GM18508 (cell line): ENCODE data around the gene SLCO2B1.
A peak's percentile ranks its signal among the peaks of the same experiment; 100 is the strongest.
"Not testable (repeated sequence)": the region's sequence is repeated elsewhere in the genome, so short reads cannot be mapped to it uniquely, and the experiment has no call there.

ENCODE experiments used
- ATAC-seq: cut with Tn5 transposase; IDR thresholded peaks from one replicate; pipeline ENCODE4 v1.9.1; 2021; ENCODE audit warnings: moderate number of reproducible peaks; ENCODE audit not compliant: insufficient read depth, unreplicated experiment

The SLCO2B1 gene, protein sequence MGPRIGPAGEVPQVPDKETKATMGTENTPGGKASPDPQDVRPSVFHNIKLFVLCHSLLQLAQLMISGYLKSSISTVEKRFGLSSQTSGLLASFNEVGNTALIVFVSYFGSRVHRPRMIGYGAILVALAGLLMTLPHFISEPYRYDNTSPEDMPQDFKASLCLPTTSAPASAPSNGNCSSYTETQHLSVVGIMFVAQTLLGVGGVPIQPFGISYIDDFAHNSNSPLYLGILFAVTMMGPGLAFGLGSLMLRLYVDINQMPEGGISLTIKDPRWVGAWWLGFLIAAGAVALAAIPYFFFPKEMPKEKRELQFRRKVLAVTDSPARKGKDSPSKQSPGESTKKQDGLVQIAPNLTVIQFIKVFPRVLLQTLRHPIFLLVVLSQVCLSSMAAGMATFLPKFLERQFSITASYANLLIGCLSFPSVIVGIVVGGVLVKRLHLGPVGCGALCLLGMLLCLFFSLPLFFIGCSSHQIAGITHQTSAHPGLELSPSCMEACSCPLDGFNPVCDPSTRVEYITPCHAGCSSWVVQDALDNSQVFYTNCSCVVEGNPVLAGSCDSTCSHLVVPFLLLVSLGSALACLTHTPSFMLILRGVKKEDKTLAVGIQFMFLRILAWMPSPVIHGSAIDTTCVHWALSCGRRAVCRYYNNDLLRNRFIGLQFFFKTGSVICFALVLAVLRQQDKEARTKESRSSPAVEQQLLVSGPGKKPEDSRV

DNA sequence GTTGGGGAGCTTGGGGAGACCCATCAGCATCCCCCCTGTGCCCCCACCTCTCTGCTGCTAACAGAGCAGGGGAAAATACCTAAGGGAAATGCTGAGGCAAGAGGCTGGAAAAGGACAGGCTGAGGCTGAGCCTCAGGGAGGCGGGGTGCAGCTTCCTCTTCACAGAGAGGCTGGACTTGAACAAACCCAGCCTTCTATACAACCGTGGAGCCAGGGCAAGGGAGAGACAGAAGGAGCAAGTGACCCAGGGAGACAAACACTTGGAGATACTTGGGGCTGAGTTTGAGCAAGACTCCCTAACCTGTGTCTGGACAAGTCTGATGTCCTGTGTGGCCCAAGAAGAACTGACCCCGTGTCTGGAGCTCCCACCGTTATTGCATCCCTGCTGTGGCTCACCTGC is at the start of gene SLCO2B1:
SLCO2B1 (plus strand) TSS at position 229 of the 400 bp plus-strand sequence. CDS start 275 bp downstream, outside the sequence.
- ATAC-seq: no peak

DNA sequence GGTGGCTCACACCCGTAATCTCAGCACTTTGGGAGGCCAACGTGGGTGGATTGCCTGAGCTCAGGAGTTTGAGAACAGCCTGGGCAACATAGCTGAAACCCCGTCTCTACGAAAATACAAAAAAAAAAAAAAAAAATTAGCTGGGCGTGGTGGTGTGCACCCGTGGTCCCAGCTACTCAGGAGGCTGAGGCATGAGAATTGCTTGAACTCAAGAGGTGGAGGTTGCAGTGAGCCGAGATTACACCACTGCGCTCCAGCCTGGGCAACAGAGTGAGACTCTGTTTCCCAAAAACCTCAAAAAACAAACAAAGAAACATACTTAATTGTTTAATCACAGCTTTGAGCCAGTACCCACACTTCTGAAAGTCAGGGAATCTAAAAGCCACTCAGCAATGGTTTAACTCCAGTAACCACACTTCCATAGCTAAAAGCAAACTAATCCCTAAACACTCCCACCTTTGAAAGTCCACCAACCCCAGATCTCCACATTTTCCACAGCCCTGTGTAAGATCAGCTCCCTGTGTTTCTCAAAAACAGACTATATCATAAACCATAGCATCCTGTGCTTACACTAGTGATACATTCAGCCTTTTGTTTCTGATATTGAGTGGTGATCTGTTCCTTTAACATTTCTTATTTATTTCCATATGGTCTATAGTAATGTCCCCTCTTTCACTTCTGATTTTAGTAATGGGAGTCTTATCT is 49.3 kb upstream of the SLCO2B1 start:
- no peak for ATAC-seq

DNA sequence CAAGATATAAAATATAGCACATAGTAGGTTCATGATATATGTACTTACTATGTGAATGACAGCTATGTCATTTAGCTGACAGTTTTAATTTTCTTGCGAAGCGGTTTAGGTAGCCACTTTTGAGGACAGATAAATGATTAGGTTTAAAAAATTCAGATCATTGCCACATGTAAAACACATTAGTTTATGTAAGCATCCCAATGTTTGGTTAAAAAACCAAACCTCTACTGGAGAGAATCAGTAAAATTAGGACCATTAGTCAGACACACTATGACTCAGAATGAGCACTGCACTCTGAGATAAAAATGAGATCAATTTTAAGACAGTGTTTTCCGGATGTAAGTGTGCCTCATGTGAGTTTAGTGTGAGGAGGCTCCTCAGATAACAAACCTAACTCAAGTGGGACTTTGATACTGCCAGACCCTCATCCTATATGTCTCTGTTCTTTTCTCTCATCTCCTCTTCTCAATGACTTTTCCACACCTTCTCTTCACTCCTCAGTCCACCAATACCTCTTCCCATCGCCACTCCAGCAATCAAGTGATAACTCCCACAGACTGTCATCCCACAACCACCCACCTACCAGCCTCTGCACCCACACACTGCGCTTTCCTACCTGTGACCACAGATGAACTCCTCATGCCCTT is 47.4 kb upstream of the SLCO2B1 start:
- no peak for ATAC-seq

DNA sequence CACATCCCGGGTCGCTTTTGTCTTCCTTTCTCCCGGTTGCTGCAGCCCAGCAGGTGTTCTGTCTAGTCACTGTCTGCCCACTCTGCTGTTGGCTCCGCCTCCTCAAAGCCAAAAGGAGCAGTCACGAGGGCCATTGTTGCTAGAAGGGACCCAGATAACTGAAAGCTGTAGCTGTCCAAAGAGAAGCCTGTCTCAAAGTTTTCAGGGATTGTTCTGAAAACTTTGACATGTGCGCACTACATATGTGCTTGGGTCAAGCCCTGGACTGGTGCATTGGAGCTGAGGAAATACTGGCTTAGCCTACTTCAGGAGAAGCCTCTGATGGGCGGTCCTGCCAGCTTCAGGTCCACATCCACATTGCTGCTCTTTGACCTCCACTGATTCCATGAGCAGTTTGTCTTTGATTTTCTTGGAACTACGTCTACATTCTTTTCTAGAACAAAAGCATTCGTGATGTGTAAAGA is 45.4 kb upstream of the SLCO2B1 start:
- no peak for ATAC-seq

DNA sequence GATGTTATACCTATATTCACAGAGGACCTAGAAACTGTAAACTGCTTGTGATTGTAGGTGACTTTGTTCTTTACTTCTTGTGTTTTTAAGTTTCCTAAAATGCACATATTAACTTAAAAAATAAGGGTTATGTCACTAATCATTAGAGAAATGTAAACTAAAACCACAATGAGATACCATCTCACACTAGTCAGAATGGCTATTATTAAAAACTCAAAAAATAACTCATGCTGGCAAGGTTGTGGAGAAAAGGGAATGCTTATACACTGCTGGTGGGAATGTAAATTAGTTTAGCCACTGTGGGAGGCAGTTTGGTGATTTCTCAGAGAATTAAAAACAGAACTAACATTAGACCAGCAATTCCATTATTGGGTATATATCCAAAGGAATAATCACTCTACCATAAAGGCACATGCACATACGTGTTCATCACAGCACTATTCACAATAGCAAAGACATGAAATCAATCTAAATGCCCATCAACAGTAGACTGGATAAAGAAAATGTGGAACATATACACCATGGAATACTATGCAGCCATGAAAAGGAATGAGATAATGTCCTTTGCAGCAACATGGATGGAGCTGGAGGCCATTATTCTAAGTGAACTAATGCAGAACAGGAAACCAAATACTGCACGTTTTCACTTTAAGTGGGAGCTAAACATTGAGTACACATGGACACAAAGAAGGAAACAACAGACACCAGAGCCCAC is 44.8 kb upstream of the SLCO2B1 start:
- ATAC-seq: not testable (repeated sequence)

DNA sequence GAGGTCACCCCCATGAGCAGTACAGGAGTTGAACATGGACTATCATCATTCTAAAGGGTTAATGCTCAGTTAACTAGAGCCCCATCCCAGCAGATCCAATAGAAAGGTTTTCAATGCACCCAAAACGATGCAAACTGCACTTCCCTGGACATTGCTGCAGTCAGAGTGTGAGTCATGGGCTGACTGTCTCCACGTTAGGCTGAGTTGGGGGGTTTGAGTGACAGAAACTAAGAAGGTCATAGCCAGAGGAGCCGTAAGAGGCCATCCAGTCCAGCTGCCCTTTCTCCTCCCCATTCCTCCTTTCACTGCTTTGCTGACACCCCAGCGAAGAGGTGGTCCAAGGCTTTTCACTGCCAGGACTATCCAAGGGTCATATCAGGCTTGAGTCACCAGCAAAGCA is 43.7 kb upstream of the SLCO2B1 start:
- no peak for ATAC-seq

DNA sequence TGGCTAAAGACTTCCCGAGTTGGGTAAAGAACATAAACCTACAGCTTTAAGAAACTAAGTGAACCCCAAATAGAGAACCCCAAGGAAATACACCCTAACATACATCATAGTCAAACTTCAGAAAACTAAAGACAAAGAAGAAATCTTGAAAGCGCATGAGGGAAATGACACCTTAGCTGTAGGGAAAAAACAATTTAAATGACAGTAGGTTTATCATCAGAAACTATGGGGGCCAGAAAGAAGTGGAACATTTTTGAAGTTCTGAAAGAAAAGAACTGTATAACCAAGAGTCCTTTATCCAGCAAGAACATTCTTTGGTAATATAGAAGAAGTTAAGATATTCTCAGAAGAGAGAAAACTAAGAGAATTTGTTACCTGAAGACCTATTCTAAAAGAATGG is 38.7 kb upstream of the SLCO2B1 start:
- no peak for ATAC-seq

DNA sequence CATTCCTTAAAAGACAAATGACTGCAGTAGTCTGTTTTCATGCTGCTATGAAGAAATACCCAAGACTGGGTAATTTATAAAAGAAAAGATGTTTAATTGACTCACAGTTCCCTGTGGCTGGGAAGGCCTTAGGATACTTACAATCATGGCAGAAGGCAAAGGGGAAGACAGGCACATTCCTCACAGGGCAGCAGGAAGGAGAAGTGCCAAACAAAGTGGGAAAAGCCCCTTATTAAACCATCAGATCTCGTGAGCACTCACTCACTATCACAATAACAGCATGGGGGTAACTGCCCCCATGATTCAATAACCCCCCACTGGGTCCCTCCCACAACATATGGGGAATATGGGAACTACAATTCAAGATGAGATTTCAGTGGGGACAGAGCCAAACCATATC is 37.9 kb upstream of the SLCO2B1 start:
- ATAC-seq: no peak

DNA sequence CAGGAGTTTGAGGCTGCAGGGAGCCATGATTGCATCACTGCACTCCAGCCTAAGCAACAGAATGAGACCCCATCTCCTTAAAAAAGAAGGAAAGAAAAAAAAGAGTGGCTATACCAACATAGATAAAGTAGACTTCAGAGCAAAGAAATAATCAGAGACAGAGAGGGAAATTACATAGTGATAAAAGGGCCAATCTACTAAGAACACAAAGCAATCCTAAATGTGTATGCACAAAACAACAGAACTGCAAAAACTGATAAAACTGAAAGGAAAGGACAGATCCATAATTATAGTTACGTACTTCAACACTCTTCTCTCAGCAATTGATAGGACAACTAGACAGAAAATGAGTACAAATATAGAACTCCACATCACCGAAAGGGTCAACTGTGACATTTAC is 36.4 kb upstream of the SLCO2B1 start:
- ATAC-seq: no peak

DNA sequence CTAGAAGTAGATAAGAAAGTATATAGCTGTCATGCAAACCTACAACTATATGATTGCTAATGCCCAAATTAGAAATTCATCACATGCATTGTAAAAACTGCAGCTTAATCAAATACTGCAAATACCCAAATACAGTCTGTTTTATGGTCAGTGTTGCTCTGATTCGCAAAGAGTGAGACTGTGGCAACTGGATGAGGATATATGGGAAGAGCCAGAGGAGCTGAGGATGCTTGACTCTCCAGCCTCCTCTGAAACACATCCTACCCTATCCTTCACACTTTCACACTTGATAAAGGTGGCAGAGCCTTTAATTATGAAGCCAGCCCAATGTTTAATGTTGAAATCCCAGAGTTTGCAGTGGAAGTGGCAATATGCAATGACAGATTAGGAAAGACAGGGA is 32.3 kb upstream of the SLCO2B1 start:
- ATAC-seq: no peak

DNA sequence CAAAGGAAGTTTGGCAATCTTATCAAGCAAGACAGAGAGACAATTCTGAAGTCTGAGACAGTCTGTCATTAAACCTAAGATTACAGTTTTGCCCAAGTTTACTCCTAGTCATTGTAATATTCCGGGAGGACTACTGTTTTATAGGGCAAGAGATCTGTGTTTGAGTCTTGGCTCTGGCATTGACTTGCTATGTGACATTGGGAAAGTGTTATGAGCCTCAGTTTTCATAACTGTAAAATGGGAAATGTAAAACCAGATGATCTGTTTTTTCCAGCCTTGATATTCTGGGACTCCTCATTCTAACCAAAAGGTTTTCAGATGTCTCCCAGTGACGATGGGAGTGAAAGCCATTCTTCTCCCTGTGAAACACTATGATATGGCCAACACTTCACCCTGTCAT is 24.3 kb upstream of the SLCO2B1 start:
- ATAC-seq: no peak

DNA sequence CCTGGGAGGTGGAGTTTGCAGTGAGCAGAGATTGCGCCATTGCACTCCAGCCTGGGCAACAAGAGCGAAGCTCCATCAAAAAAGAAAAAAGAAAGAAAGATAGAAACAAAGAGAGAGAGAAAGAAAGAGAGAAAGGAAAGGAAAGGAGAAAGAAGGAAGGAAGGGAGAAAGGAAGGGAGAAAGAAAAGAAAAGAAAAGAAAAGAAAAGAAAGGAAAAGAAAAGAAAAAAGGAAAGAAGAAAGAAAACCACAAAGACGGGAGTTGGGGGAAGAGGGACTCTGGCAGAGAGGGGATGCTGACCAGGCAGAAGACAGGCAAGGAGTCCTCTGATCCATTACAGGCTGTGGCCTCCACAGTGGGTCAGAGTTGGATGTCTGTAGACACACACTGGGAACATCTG is 18.8 kb upstream of the SLCO2B1 start:
- ATAC-seq: no peak

DNA sequence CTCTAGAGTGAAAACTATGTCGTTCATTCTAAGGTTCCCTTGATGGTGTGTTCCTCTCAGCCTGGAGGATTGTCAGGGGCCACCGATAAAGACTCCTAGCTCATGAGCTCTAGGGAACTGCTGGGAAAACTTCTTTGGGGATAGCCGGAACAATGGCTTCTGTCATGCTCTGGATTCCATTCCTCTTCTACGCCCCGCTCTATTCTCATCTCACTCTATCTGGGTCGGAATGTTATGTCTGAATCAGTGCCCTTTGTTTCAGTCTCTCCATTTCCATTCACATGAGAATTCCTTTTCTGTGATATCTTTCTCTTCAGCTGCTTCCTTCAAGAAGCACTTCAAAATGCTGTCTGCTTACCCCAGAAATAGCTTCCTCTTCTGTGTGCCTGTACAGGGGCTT is 16.9 kb upstream of the SLCO2B1 start:
- ATAC-seq: no peak

DNA sequence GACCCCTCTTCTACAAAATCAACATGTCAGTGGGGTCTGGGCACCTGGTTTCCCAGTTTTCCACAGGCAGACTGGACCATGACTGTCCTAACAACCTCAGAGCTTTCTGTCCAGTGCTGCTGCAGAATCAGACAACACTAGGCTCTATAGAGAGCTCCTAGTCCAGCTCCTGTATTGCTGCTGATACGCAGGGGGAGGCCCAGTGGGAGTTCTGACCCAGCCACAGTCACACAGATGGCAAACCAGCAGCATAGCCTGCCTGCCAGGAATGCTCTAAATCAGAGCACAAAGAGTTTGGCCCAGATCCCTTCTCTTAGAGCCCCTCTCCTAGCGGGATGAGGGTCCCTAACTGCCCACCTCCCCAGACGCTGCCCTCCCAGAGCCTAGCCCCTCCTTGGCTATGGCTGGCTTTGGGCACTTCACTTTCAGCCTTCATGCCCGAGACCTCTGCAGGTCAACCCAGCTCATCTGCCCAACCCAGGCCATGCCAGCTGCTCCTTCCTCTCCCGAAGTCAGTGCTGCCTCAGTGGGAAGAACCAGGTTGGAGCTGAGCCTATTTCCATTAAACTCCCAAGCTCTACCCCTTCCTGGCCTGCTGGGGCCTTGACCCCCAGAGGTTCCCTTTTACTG is 15.8 kb upstream of the SLCO2B1 start:
- ATAC-seq: no peak

DNA sequence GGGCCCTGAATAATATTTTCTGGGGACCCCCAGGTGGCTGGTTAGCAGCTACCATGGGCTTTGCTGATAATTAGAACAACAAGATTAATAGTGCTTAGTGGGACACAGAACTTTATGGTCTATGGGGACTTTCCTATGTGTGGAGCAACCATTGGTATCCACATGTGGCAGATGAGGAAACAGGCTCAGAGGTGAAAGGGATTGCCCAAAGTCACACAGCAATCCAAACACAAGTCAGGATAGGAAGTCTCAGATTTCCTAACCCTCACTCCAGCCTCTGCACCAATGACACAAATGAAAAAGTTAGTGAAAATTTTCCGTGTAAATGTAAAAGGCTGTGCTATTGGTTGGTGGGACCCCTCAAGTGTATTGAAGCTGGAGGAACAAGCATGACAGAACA is 15.3 kb upstream of the SLCO2B1 start:
- no peak for ATAC-seq

DNA sequence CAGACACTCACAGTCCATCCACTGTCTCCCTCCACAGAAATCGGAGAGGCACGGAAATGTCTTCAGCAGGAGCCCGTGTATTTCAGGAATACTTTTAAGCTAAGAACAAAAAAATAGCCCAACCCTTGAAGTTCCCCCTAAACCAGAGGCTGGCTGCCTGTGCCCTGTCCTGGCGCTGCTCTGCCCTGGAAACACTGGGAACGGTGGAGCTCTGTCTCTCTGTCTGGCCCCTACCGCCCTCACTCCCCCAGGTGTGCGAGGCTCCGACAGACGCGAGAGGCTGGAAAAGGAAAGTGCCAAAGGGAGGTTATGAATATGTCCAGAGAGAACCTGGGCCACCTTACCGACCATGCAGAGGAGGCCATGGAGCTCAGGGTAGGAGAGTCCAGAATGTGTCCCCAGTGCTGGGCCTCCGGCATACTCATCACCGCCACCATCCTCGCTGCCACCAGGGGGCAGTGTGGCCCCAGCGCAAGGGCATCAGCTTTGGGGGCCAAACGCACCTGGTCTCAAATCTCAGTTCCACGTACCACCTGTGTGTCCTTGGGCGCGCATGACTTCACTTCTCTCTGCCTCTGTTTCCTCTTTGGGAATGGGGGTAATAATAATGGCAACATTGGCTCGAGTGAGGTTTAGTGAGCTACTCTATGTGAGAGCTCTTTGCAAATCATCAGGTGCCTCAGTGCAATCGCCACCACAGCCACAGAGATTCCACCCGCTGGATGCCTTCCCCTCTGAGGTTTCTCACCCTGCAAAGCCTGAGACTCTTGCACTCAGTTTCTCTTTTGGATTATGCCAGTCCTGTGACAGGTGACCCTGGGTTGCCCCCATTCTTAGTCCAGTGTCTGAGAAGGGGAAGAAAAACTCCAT is 10.4 kb upstream of the SLCO2B1 start:
- no peak for ATAC-seq

DNA sequence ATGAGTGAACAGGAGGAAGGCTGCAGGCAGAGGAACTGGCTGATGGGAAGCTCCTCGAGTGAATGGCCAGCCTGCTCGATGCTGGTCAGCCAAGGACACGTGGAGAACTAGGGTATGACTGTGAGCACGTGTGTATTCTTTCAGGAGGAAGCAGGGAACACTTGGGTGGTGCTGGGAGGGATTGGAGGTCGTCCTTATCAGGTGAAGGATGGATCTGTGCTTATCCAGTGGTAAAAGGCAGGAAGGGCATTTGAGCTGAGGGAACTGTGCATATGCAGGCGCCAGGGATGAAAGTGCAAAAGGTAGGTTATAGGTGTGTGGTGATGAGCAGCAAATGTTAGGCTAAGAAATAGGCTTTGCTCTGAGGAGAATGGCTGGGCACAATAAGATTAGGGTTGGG is 9.7 kb upstream of the SLCO2B1 start:
- no peak for ATAC-seq

DNA sequence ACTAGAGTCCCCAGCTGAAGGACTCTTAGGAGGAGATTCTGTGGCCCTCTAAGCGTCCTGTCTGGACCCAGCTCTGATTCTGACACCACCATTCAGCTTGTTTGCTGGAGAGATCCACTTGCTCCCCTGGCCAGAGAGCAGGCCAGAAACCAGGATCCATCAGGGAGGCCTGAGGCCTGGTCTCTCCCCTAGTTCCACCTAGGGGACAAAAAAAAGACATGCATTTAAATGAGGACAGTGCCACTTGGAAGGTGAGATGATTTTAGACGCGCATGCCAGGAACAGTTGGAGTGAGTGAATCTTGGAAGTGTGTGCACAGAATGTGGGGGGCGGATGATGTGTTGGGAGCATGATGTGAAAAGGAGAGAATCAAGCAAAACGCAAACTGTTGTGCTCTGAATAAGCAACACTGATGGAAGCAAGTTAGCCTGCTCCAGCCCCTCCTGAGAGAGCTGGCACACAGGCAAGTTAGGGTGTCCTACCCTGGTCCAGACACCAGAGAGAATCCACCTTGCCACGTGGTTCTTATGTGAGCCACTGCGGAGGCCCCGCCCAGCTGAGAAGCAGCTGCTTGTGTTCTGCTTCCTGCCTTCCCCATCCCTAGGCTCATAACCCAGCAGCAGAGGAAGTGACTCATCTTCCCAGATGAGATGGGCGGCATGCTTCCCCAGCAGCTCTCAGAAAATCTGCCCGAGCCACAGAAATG is 8.0 kb upstream of the SLCO2B1 start:
- peak; percentile 57 for ATAC-seq
